SK-N-SH treated with all-trans-retinoic acid at 6 μM for 48 hours (cell line): ENCODE results near the gene GBP1.

Experiments used
- ESRRG ChIP-seq: fragments of 250-450 bp; sonication (Bioruptor Pico); IDR thresholded peaks from 2 replicates; pipeline ENCODE4 v1.6.1; 2021; ENCODE audit warnings: mild to moderate bottlenecking
- TF ChIP-seq, protein P1 (sequence below): fragments of 250-450 bp; sonication (Bioruptor Pico); IDR thresholded peaks from 2 replicates; pipeline ENCODE4 v1.8.0; 2020; ENCODE audit warnings: mild to moderate bottlenecking, moderate library complexity, borderline replicate concordance

DNA sequence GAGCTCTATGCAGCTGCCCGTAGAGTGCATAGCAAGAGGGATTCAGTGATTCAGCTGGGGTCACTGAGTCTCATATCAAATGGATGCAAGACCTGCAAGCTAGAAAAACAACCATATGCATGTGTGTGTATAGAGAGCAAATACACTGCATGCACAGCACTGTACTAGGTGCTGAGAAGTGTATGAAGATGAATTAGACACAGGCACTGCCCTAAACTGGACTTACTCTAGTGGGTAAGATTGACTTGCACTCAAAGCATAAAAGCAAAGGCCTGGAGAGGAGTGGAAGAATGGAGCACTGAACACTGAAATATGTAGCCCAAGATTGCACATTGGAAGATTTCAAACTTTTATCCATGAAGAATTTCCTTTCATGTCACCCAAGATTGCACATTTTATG lies 5.5 kb upstream of the GBP1 start:
- TF ChIP-seq, protein P1, sequence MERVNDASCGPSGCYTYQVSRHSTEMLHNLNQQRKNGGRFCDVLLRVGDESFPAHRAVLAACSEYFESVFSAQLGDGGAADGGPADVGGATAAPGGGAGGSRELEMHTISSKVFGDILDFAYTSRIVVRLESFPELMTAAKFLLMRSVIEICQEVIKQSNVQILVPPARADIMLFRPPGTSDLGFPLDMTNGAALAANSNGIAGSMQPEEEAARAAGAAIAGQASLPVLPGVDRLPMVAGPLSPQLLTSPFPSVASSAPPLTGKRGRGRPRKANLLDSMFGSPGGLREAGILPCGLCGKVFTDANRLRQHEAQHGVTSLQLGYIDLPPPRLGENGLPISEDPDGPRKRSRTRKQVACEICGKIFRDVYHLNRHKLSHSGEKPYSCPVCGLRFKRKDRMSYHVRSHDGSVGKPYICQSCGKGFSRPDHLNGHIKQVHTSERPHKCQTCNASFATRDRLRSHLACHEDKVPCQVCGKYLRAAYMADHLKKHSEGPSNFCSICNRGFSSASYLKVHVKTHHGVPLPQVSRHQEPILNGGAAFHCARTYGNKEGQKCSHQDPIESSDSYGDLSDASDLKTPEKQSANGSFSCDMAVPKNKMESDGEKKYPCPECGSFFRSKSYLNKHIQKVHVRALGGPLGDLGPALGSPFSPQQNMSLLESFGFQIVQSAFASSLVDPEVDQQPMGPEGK (CRISPR knock-in tag) = no peak
- no peak for TF ChIP-seq ESRRG
